HS-27A (cell line): ENCODE results near the gene IGSF23.
"Not testable (repeated sequence)": the region's sequence is repeated elsewhere in the genome, so short reads cannot be mapped to it uniquely, and the experiment has no call there.

Experiments
- DNase-seq: peaks from one replicate; pipeline ENCODE4 v3.0.0-alpha.2; 2012; ENCODE audit warnings: low read depth, missing footprints

The IGSF23 gene

GRCh38 chr19:44587963-44588770 is 25.2 kb upstream of the IGSF23 start:
- peak; percentile 99 for DNase-seq

- no peak for DNase-seq
These were observed 24.6 kb upstream of the IGSF23 start for GRCh38 chr19:44588771-44589112.

- no peak for DNase-seq
These were observed 22.9 kb upstream of the IGSF23 start for GRCh38 chr19:44590245-44591059.

- not testable (repeated sequence) for DNase-seq
These were observed 21.9 kb upstream of the IGSF23 start for GRCh38 chr19:44591340-44591993.

- no peak for DNase-seq
These were observed 20.9 kb upstream of the IGSF23 start for GRCh38 chr19:44592451-44592890.

GRCh38 chr19:44593294-44593693 is 20.1 kb upstream of the IGSF23 start:
- DNase-seq, result no peak

GRCh38 chr19:44593866-44594266 is 19.5 kb upstream of the IGSF23 start:
- DNase-seq, result not testable (repeated sequence)

GRCh38 chr19:44596428-44597130 is 16.8 kb upstream of the IGSF23 start:
- no peak for DNase-seq

GRCh38 chr19:44597131-44597491 is 16.3 kb upstream of the IGSF23 start:
- no peak for DNase-seq

GRCh38 chr19:44598355-44598754 is 15.0 kb upstream of the IGSF23 start:
- DNase-seq, result no peak

- DNase-seq, result no peak
These were observed 14.5 kb upstream of the IGSF23 start for GRCh38 chr19:44598880-44599279.

- DNase-seq, result no peak
These were observed 12.9 kb upstream of the IGSF23 start for GRCh38 chr19:44600466-44600865.

- no peak for DNase-seq
These were observed 11.3 kb upstream of the IGSF23 start for GRCh38 chr19:44602081-44602480.

- peak; percentile 98 for DNase-seq
These were observed 10.0 kb upstream of the IGSF23 start for GRCh38 chr19:44603201-44603945.

GRCh38 chr19:44604241-44604640 is 9.1 kb upstream of the IGSF23 start:
- DNase-seq, result no peak

- DNase-seq, result no peak
These were observed 7.8 kb upstream of the IGSF23 start for GRCh38 chr19:44605547-44605946.

- DNase-seq, result peak; percentile 41
These were observed 6.3 kb upstream of the IGSF23 start for GRCh38 chr19:44607049-44607448.

- no peak for DNase-seq
These were observed 5.4 kb upstream of the IGSF23 start for GRCh38 chr19:44607917-44608316.

- DNase-seq, result no peak
These were observed 5.0 kb upstream of the IGSF23 start for GRCh38 chr19:44608391-44608821.

- no peak for DNase-seq
These were observed 4.1 kb upstream of the IGSF23 start for GRCh38 chr19:44609219-44609618.

GRCh38 chr19:44610497-44610896 is 2.9 kb upstream of the IGSF23 start:
- DNase-seq, result not testable (repeated sequence)
